HG02970 (cell line): ENCODE data around the gene ADAMTS16.

Experiments
- ATAC-seq: cut with Tn5 transposase; IDR thresholded peaks from one replicate; pipeline ENCODE4 v1.9.1; 2021; ENCODE audit warnings: mild to moderate bottlenecking, moderate library complexity, moderate number of reproducible peaks; ENCODE audit not compliant: unreplicated experiment, low FRiP score

The ADAMTS16 gene

GRCh38 chr5:5306696-5307095, 166.6 kb downstream of the ADAMTS16 start:
- ATAC-seq, result no peak

- ATAC-seq, result no peak
Observed at GRCh38 chr5:5308319-5308718, 168.2 kb downstream of the ADAMTS16 start.

GRCh38 chr5:5309645-5310044, 169.5 kb downstream of the ADAMTS16 start:
- ATAC-seq, result no peak

GRCh38 chr5:5313101-5313635, 173.0 kb downstream of the ADAMTS16 start:
- ATAC-seq, result no peak

GRCh38 chr5:5314166-5314565, 174.0 kb downstream of the ADAMTS16 start:
- no peak for ATAC-seq

- ATAC-seq, result no peak
Observed at GRCh38 chr5:5314626-5315025, 174.5 kb downstream of the ADAMTS16 start.

- ATAC-seq, result no peak
Observed at GRCh38 chr5:5315068-5315980, 175.2 kb downstream of the ADAMTS16 start.

GRCh38 chr5:5316334-5316733, 176.2 kb downstream of the ADAMTS16 start:
- ATAC-seq, result no peak

- ATAC-seq, result no peak
Observed at GRCh38 chr5:5317976-5318375, 177.8 kb downstream of the ADAMTS16 start.

GRCh38 chr5:5318426-5319190, 178.5 kb downstream of the ADAMTS16 start:
- no peak for ATAC-seq

- ATAC-seq, result no peak
Observed at GRCh38 chr5:5320062-5320805, 180.1 kb downstream of the ADAMTS16 start.

- no peak for ATAC-seq
Observed at GRCh38 chr5:5321137-5321536, 181.0 kb downstream of the ADAMTS16 start.

- no peak for ATAC-seq
Observed at GRCh38 chr5:5323551-5323950, 183.4 kb downstream of the ADAMTS16 start.

- ATAC-seq, result no peak
Observed at GRCh38 chr5:5326115-5326758, 186.1 kb downstream of the ADAMTS16 start.

GRCh38 chr5:5327126-5327525, 187.0 kb downstream of the ADAMTS16 start:
- ATAC-seq, result no peak

GRCh38 chr5:5330728-5331452, 190.8 kb downstream of the ADAMTS16 start:
- no peak for ATAC-seq

- ATAC-seq, result no peak
Observed at GRCh38 chr5:5331848-5332247, 191.7 kb downstream of the ADAMTS16 start.

- no peak for ATAC-seq
Observed at GRCh38 chr5:5332287-5332686, 192.2 kb downstream of the ADAMTS16 start.

GRCh38 chr5:5335107-5335506, 195.0 kb downstream of the ADAMTS16 start:
- ATAC-seq, result no peak
